Duodenal mucosa (tissue), 2 donors: ENCODE measurements around the gene SSBP3.
A peak's percentile ranks its signal among the peaks of the same experiment; 100 is the strongest.

Source experiments
- H3K27ac ChIP-seq: one replicate; pipeline ENCODE4 v1.7.0; 2013; ENCODE audit warnings: low read depth, low read length
- H3K27me3 ChIP-seq, 2 donors: one replicate each; pipeline ENCODE4 v1.7.0; 2013; ENCODE audit warnings: low read length in 2 of 2, control low read depth in 1 of 2; ENCODE audit not compliant: insufficient read depth in 2 of 2, control insufficient read depth in 1 of 2
- H3K36me3 ChIP-seq, 2 donors: one replicate each; pipeline ENCODE4 v1.7.0; 2013; ENCODE audit warnings: low read length in 2 of 2, control low read depth in 1 of 2; ENCODE audit not compliant: insufficient read depth in 2 of 2, control insufficient read depth in 1 of 2
- H3K4me1 ChIP-seq, 2 donors: one replicate each; pipeline ENCODE4 v1.7.0; 2013; ENCODE audit warnings: low read length in 2 of 2, control low read depth in 1 of 2; ENCODE audit not compliant: insufficient read depth in 2 of 2, control insufficient read depth in 1 of 2
- H3K4me3 ChIP-seq, 2 donors: one replicate each; pipeline ENCODE4 v1.7.0; 2013; ENCODE audit warnings: low read length in 2 of 2, low read depth in 1 of 2
- H3K9ac ChIP-seq, 2 donors: one replicate each; pipeline ENCODE4 v1.7.0; 2013; ENCODE audit warnings: low read length in 2 of 2, low read depth in 1 of 2
- H3K9me3 ChIP-seq, 2 donors: one replicate each; pipeline ENCODE4 v1.7.0; 2013; ENCODE audit warnings: low read length in 2 of 2, control low read depth in 1 of 2; ENCODE audit not compliant: control insufficient read depth in 1 of 2

The SSBP3 gene

GRCh38 chr1:54375712-54376429, 30.3 kb downstream of the SSBP3 start:
- Histone ChIP-seq H3K27ac (no peak overlapping the region), H3K36me3 (peaks cover 0 to 34% of the 10 kb centered on the region in 2 donors), H3K9ac (no peak overlapping the region), H3K9me3 (no peaks in the 10 kb centered on the region), H3K4me3 (no peak overlapping the region), H3K27me3 (no peaks in the 10 kb centered on the region), H3K4me1 (peaks cover 43 to 58% of the 10 kb centered on the region in 2 donors)

DNA sequence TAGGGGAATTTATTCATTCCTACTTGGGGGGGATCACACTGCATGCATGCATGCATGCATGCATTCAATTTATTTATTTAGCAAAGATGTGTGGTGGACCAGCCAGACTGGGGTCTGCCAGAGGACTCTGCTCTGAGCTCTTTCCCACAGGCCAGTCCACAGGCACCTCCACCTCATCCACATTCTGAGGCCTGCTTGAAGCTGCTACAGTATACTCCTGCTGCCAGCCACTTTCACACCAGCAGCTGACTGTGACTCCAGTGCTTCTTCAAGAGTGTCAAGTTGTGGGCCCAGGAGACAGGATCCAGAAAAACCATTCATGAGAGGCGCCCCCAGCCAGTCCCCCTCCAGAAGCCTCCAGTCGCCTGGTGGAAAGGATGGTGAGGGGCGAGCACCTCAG, 30.9 kb downstream of the SSBP3 start:
- H3K27ac ChIP-seq, result no peak overlapping the region
- no peak overlapping the region for H3K9ac ChIP-seq
- no peak overlapping the region for H3K4me3 ChIP-seq
- no peaks in the 10 kb centered on the region for H3K9me3 ChIP-seq
- no peaks in the 10 kb centered on the region for H3K27me3 ChIP-seq
- H3K36me3 ChIP-seq, result peaks cover 0 to 30% of the 10 kb centered on the region in 2 donors
- H3K4me1 ChIP-seq, result peaks cover 49 to 59% of the 10 kb centered on the region in 2 donors

- Histone ChIP-seq H3K27me3 (no peaks in the 10 kb centered on the region), H3K27ac (no peak overlapping the region), H3K36me3 (peaks cover 0 to 27% of the 10 kb centered on the region in 2 donors), H3K9ac (no peak overlapping the region), H3K4me1 (peaks cover 50 to 60% of the 10 kb centered on the region in 2 donors), H3K9me3 (no peaks in the 10 kb centered on the region), H3K4me3 (no peak overlapping the region)
Measured at GRCh38 chr1:54374766-54375165, 31.4 kb downstream of the SSBP3 start.

DNA sequence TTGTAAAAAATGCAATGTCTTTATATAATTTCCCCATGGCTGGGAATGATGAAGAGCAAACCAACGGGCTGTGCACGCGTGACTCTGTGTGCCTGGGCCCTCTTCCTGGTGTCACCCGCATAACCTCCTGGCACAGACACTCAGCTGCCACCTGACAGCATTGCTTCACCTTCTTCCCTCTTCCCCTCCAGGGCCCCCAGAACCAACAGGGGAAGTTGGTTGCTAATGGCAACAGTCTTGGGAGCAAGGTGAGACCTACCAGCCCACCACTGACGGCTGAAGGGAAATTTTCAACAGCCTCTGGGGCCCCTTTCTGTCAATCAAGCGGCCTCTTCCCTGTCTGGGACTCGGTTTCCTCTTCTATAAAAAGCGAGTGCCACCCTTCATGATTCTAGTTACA, 33.2 kb downstream of the SSBP3 start:
- Histone ChIP-seq H3K36me3 (peaks cover 0 to 19% of the 10 kb centered on the region in 2 donors), H3K4me3 (no peak overlapping the region), H3K9ac (no peak overlapping the region), H3K9me3 (no peaks in the 10 kb centered on the region), H3K27me3 (no peaks in the 10 kb centered on the region), H3K4me1 (peaks cover 53 to 54% of the 10 kb centered on the region in 2 donors), H3K27ac (no peak overlapping the region)

DNA sequence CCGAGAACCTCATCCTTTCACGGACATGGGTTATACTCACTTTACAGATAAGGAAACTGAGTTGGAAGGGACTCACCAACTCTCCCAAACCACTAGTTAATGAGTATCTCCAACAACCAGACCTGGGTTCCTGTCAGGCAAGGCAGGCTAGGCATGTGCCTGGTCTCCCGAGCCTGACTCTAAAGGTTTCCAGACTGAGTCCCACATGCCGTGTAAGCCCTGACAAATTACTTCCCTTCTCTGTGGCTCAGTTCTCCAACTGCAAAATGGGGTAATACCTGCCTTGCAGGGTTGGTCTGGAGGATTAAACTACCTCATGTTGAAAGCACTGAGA, 34.3 kb downstream of the SSBP3 start:
- Histone ChIP-seq H3K4me3 (no peak overlapping the region), H3K27me3 (no peaks in the 10 kb centered on the region), H3K4me1 (peaks cover 44 to 53% of the 10 kb centered on the region in 2 donors), H3K27ac (no peak overlapping the region), H3K9ac (no peak overlapping the region), H3K9me3 (no peaks in the 10 kb centered on the region), H3K36me3 (peaks cover 0 to 13% of the 10 kb centered on the region in 2 donors)

DNA sequence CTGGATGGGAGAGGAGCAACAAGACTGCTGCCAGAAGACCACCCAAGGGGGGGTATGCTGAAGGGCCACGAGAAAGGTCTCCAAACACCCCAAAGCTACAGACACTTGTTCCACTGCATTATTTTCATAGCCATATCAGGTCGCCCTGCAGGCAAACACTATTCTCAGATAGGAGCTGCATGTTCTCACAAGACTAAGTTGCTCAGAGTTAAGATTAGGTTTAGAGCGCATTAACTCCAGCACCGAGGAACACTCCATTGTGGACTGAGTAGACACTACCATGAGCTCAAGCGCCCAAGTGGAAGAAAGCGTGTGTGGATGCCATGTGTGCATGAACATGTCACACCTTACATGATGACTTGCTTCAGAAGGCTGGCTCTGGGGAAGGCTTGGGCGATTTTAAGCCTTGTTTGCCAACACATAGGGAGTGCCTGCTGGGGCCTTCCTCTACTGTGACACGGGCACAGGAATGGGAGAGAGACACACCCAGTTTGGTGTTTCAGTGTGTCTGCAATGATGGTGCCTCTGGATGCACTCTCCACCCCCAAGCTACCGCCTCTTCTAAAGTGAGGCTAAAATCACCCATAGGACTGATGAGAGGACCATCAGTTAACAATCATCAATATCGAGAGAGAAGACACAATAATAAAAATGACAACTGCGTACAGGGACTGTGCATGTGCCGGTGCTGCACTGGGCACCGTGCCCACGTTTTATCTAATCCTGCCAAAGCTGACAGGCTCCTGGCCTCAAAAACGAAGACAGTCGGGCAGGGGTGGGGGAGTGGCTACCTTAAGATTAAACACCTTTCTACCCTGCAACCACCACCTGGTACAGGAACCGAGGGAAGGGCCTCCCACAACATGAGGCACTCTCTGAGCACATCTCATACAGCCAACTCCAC, 34.9 kb downstream of the SSBP3 start:
- Histone ChIP-seq H3K36me3 (peaks cover 0 to 13% of the 10 kb centered on the region in 2 donors), H3K27me3 (no peaks in the 10 kb centered on the region), H3K9ac (no peak overlapping the region), H3K4me3 (no peak overlapping the region), H3K4me1 (peaks cover 42 to 53% of the 10 kb centered on the region in 2 donors), H3K27ac (no peak overlapping the region), H3K9me3 (no peaks in the 10 kb centered on the region)

DNA sequence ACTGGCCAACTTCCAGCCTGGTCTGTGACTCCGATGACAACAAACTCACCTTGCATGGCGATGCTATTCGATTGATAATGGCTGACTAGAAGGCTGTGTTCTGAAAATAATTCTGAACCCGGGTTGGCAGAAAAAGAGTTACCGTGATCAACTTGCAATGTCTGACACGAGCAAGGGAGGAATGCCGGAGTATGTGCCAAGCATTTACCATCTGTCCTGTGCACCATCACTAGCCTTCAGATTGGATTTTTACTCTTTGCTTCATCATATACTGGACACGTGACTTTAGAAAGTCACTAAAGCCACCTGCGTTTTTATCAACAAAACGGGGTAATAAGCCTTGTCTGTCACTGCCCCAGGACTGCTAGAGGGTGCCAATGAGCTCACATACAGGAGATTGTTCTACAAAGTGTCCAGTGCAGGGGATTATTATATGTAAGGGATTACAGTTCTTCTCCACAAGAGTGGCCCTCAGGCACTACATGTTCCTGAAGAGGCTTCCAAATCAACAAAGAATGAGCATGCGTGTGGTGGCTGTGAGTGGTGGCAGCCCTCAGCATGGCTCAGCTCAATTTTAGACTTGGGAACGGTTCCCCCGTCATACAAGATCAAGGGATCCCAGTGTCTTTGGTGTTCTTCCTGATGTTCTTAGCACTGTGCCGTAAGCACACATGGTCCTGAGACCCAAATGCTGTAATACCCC, 35.8 kb downstream of the SSBP3 start:
- H3K4me1 ChIP-seq, result peaks cover 39 to 55% of the 10 kb centered on the region in 2 donors

GRCh38 chr1:54367613-54368012, 38.6 kb downstream of the SSBP3 start:
- Histone ChIP-seq H3K27me3 (no peaks in the 10 kb centered on the region), H3K9me3 (no peaks in the 10 kb centered on the region), H3K36me3 (peaks cover 0 to 7% of the 10 kb centered on the region in 2 donors), H3K27ac (no peak overlapping the region), H3K9ac (no peak overlapping the region), H3K4me3 (no peak overlapping the region), H3K4me1 (peaks cover 42 to 67% of the 10 kb centered on the region in 2 donors)

More for the DNA sequence above, 35.8 kb downstream of the SSBP3 start:
- H3K9me3 ChIP-seq, result no peaks in the 10 kb centered on the region
- no peak overlapping the region for H3K9ac ChIP-seq
- H3K36me3 ChIP-seq, result peaks cover 0 to 13% of the 10 kb centered on the region in 2 donors
- H3K27me3 ChIP-seq, result no peaks in the 10 kb centered on the region
- no peak overlapping the region for H3K27ac ChIP-seq
- no peak overlapping the region for H3K4me3 ChIP-seq

GRCh38 chr1:54365847-54366246, 40.3 kb downstream of the SSBP3 start:
- Histone ChIP-seq H3K4me3 (no peak overlapping the region), H3K36me3 (peaks cover 0 to 7% of the 10 kb centered on the region in 2 donors), H3K9ac (peak overlapping the region; percentile 4 to 24), H3K4me1 (peaks cover 25 to 52% of the 10 kb centered on the region in 2 donors), H3K27ac (no peak overlapping the region), H3K27me3 (no peaks in the 10 kb centered on the region), H3K9me3 (no peaks in the 10 kb centered on the region)

DNA sequence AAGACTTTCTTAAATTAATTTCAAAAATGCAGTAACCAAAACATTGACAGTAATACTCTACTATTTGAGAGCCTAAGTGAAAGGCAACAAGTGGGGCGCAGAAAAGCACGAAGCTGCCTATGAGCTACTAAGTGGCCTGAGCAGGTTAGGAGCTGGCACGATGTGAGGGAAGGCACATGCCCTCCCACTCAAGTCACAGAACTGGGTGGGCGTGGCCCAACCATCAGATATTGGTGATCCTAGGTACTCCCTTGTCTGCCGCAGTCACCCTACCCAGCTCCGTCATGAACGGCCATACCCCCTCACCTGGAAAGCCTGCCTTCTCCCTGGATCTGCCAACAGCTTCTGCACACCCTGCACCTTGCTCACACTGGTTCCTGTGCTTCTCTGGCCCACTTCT, 40.8 kb downstream of the SSBP3 start:
- Histone ChIP-seq H3K9me3 (no peaks in the 10 kb centered on the region), H3K4me3 (no peak overlapping the region), H3K4me1 (peaks cover 20 to 47% of the 10 kb centered on the region in 2 donors), H3K27ac (no peak overlapping the region), H3K9ac (peak overlapping the region in 1 of 2 donors; percentile 4), H3K36me3 (peaks cover 0 to 7% of the 10 kb centered on the region in 2 donors), H3K27me3 (no peaks in the 10 kb centered on the region)
